ENCODE results near the gene PLCL1.

PLCL1 gene

DNA sequence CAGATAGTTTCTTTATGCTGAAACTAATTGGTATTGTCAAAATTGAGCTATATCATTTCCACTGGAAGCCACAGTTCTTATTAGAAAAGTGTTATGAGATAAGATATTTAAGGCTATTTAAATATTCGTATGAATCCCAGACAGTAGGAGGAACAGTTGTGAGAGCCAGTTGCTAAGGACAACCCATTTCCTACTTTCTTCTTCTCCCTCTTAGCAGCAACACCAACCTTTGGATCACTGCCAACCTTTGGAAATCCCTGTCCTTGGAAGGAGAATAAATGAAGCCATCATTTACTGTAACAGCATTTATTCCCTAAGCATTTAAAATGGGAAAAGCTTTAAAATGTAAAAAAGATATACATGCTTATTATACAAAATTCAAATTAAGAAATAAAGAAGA, 85.8 kb downstream of the PLCL1 start:
- DNase-seq: no peak

- no peak for DNase-seq
These were observed 87.6 kb downstream of the PLCL1 start for GRCh38 chr2:197891897-197892442.

DNA sequence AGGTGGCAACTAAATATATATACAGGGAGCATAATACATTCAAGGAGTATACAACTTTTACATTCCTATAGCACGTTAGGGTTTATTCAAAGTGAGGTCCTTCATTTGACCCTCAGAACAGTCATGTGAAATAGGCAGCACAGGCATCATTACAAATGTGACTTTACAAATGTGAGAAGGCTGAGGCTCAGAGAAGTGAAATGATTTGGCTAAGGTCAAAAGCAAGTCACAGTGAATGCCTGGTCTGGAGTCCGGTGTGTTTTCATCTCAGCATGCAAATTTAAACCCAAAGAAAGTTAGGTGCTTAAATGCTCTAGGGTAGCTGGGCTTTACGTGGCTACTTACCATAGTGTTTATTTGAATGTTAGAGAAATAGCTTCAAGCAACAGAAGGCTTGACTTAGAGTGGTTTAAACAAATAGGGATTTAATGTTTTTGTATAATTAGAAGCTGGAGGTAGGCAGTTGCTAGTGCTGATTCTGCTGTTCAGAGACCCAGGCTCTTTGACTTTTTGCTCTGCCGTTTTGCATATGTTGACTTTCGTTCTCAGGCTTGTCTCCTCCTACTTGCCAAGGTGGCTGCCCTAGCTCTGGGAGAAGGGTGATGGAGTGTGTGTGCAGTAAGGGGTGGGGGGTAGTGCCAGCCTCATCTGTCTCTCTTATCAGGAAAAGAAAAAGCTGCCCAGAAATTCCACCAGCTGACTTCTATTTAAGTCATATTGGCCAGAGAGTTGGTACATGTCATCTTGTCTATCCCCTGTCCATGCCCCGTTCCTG, 89.2 kb downstream of the PLCL1 start:
- no peak for DNase-seq

DNA sequence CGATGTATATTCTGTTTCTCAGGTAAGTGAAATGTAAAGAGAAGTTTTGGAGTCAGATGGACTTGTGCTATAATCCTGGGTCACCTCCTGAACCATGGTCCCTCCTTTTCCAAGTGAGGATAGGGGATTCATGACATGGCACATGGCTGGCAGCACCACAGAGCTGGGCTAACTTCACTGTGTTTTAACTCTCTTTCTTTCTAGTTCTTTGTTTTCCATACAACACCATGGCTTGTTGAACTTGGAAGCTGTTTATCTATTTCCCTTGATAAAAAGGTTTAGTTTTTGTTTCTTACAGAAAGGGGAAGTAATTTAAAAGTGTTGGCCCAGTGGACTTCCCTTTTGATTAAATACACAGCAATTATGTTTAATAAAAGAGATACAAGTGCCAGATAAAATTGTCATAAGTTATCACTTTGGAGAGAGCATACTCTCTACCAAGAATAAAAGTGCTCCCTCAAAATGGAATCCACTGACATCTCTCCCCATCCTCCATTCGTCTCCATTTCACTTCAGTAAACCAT, 90.4 kb downstream of the PLCL1 start:
- no peak for DNase-seq

DNA sequence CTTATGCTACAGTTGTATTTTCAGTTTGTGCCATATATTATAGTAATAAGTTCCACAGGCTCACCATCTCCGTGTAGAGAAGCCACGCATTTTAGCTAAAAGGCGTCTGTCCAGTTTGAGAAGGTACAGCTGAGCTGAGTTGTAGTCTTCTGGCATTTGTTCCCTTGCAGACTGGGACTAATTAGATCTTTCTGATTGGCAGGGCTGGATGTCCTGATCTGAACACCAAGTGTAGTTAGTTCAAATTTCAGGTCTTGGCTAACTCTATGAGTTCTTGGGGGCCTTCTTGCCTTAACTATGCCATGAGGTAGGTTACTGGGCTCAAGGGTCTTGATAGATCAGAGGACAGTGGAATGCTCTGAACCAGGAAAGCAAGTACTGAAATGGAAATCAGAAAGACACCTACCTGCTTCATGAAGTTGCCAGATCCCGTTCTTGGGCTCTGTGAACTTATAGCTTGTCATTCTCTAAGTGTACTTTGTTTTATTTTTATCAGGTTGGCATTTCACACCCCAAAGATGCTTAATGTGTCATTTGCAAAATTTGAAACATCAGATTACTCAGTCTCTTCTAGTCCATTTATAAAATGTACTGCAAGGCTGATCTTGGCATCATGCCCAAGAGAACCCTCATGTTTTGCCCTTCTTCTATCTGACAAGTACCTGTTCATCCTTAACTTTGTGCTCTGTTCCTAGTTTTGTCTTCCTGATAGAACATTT, 93.7 kb downstream of the PLCL1 start:
- DNase-seq: no peak

GRCh38 chr2:197904446-197904845, 100.1 kb downstream of the PLCL1 start:
- DNase-seq: no peak

DNA sequence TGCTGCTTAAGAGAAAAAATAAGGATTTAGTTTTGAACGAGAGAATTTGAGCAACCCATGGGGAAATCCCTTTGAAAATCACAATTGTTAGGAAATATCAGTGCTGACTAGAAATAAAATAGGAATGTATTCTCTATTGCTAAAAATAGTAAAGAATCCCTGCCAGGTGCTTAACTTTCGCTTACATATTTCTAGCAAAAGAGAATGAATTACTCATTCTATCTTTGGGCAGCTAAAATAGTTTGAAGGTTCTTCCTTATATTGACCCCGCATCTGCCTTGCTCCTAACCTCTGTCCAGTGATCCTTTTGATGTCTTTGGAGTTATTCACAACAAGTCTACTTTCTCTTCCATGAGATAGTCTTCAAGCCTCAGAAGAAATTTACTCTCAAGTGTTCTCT, 103.8 kb downstream of the PLCL1 start:
- DNase-seq: no peak

- no peak for DNase-seq
These were observed 104.8 kb downstream of the PLCL1 start for GRCh38 chr2:197908990-197909776.

DNA sequence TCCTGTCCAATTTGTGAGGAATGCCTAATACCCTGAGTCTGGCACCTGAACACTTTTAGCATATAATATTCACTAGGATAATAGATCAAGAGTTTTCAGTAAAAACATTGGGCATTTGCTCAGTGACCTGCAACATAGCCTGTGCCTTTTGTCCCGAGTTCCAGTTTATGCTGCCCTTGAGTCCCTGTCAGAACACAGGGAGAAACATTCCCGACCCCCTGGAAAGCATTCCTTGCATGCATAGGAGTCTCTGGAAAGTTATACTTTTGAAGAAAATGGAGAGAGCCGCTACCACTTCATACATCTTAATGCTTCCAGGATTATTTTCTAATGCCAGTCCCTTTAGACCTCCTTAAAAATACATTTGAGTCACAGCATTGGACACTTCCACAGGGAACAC, 107.3 kb downstream of the PLCL1 start:
- no peak for DNase-seq

GRCh38 chr2:197913084-197913483, 108.7 kb downstream of the PLCL1 start:
- no peak for DNase-seq

DNA sequence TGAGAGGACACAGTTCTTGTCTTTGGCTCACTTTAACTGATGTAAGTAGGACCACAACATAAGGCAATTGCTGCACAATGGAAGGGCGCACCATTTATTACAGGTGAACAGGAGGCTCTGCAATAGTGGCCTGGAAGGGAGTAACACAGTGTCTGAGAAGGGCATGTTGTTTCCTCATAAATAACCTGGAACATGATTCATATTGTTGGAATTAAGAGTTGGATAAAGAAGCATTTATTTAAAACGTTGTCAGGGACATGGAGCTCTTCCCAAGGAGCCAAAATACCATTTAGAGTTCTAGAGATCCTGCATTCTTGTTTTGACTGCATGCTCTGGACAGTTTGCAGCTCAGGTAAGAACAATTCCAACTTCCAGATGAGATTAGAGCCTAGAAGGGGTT, 110.4 kb downstream of the PLCL1 start:
- no peak for DNase-seq

DNA sequence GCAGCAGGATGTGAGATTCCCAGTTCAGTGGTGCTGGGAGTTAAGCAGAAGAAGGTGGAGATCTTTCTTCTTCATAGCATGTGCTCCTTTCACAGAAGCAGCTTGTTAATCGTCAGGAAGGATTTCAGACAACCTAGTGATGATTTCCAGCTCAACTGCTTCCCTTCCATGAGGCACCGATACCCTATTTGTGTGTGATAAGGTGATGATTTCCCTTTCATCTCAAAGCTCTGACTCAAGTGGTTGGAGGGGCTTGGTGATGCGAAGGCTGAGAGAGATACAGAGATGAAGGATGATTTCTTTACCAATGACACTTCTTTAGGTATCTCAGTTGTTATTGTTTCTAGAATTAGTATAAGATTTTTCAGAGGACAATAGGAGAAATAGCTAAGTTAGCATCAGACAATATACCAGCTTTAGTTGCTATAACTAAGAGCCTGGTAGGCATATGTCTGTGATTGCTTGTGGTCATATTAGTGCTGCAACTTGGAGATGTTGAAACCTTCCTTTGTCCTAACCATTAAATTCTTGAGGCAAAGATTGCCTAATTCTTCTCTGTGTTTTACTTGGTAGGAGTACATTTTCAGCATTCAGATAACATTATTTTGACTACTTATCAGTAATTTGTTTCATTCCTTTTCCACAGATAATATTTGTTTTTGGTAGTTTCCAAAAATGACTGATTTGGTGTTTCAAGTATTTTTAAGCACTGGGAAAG, 111.3 kb downstream of the PLCL1 start:
- no peak for DNase-seq

- no peak for DNase-seq
These were observed 115.1 kb downstream of the PLCL1 start for GRCh38 chr2:197919487-197919886.

- no peak for DNase-seq
These were observed 115.7 kb downstream of the PLCL1 start for GRCh38 chr2:197920088-197920487.

DNA sequence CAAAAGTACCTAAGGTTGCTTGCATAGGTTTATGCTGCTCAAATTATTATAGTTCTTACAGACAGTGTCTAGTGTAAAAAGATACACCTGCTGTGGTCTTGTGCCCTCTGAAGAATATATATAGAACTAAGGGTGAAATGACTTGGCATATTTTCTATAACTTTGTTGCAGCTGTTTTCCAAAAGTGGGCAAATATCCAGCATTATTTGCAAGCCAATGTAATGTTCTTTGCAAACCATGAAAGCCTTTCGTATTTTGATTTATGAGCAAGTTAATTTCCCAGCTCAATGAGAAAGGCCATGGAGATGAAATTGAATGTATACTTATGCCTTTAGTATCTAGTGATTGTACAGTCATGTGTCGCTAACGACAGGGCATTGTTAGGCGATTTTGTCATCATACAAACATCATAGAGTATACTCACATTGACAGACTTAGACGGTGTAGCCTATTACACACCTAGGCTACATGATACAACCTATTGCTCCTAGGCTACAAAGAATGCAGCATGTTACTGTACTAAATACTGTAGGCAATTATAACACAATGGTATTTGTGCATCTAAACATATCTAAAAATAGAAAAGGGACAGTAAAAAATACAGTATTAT, 116.3 kb downstream of the PLCL1 start:
- DNase-seq: no peak

GRCh38 chr2:197924483-197924882, 120.1 kb downstream of the PLCL1 start:
- no peak for DNase-seq

GRCh38 chr2:197925204-197925603, 120.8 kb downstream of the PLCL1 start:
- no peak for DNase-seq

- DNase-seq: no peak
These were observed 121.6 kb downstream of the PLCL1 start for GRCh38 chr2:197925976-197926375.

DNA sequence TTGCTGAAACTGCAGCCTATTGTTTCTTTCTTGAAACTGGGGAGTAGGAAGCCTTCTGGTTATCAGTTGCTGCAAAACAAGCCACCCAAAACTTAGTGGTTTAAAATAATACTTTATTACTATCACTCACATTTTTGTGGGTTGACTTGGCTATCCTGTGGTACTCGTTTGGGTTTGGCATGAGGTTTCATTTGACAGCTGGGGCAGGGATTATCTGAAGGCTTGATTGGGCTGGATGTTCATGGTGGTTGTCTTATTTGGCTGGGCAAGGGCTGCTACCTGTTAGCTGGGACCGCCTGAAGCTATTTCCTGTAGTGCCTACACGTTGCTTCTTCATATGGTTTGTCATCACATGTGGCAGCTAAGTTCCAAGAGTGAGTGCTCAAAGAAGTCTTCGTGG, 122.3 kb downstream of the PLCL1 start:
- DNase-seq: no peak

DNA sequence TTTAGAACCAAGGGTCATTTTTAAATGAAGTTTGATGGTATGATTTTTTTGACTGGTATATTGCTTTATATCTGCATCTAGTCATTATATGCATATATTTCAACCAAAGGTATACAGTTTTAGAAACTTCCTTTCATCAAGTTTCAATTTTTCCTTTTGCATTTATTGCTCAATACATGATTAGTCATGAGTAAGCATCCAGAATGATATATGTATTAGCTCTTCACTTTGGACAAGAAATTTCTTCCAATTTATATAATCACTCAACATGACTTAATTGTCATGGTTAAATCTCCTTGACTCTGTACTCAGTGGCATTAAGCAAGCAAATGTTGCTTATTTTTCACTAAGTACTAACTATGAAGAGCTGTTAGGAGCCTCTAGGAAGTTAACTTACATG, 123.6 kb downstream of the PLCL1 start:
- DNase-seq: no peak

- DNase-seq: no peak
These were observed 124.9 kb downstream of the PLCL1 start for GRCh38 chr2:197929008-197929885.

Data from NCI-H146 (cell line).